Right lobe of liver (tissue), 6 donors: Measurements from ENCODE around the gene IDUA. TPM values are rescaled to one million over a fixed set of nuclear protein-coding genes. Genes with fewer than 3 reads are reported as not detected.
A peak's percentile ranks its signal among the peaks of the same experiment; 100 is the strongest.

Experiments
- ATAC-seq, 4 donors: fragments of 200-7000 bp; cut with Tn5 transposase; one replicate each; pipeline ENCODE4 v1.9.1; 2020; ENCODE audit warnings: mild to moderate bottlenecking in 4 of 4, moderate library complexity in 4 of 4
- DNase-seq, 3 donors: peaks; one replicate each; pipeline ENCODE4 v3.0.0-alpha.2; 2020
- H3K27ac ChIP-seq, 3 donors: fragments of 200-600 bp; one replicate each; pipeline ENCODE4 v1.8.0; 2022
- H3K27me3 ChIP-seq, 2 donors: fragments of 200-600 bp; one replicate each; pipeline ENCODE4 v1.8.0; 2022
- H3K36me3 ChIP-seq, 4 donors: fragments of 200-600 bp; sonication (generic) in 1 of 4; one replicate each; pipeline versions ENCODE4 v1.5.1 to v1.8.0; 2017 to 2022; ENCODE audit warnings: control low read depth in 1 of 4
- H3K4me1 ChIP-seq, 4 donors: fragments of 200-600 bp; sonication (generic) in 1 of 4; one replicate each; pipeline versions ENCODE4 v1.5.1 to v1.8.0; 2017 to 2022; ENCODE audit warnings: control low read depth in 1 of 4
- H3K4me3 ChIP-seq, 3 donors: fragments of 200-600 bp; one replicate each; pipeline ENCODE4 v1.8.0; 2022
- H3K9me3 ChIP-seq, 4 donors: fragments of 200-600 bp; sonication (generic) in 1 of 4; one replicate each; pipeline versions ENCODE4 v1.5.1 to v1.8.0; 2017 to 2022; ENCODE audit warnings: control low read depth in 1 of 4
- POLR2A ChIP-seq: fragments of 450-650 bp; IDR thresholded peaks from one replicate; pipeline ENCODE4 v1.6.1; 2017; ENCODE audit warnings: antibody characterized with exemption, mild to moderate bottlenecking
- WGBS: methylation state at CpG from one replicate; pipeline ENCODE4 v1.1.6; 2018; ENCODE audit warnings: low coverage, low lambda C conversion rate; ENCODE audit not compliant: insufficient coverage; ENCODE audit errors: missing lambda C conversion rate; 5-methylcytosine and 5-hydroxymethylcytosine counted together
- intact Hi-C, 2 donors: fragments of 100-400 bp; cut with DNase I; formaldehyde crosslinking; loops; one replicate each; pipeline versions ENCODE4 v1.11.2 to v1.14.1; 2022
- total RNA-seq, 6 experiments: library from RNA; depleted of rRNA in 2 of 6; stranded (reverse); fragments of >200 nt in 2 of 6; fragmentation: NEBNext Ultra II Directional in 3 of 6; extraction: Animal tissue kit (Norgen Biotek cat#: 25700) in 3 of 6; gene quantifications; one replicate each; pipeline versions ENCODE4 v1.1.0 to v1.2.4, GENCODE V29; 2016 to 2023
- TF ChIP-seq, protein P1 (sequence below), 4 donors: fragments of 200-600 bp in 3 of 4; fragments of 450-650 bp in 1 of 4; IDR thresholded peaks; one replicate each; pipeline versions ENCODE4 v1.5.1 to v1.8.0; 2016 to 2022; ENCODE audit warnings: antibody characterized with exemption in 4 of 4, mild to moderate bottlenecking in 2 of 4
- donor health status: DM: no; HTN: yes; CAD: no.
- donor health status: DM: no; HTN: no; CAD: no.
- donor health status: DM: no; HTN: no; CAD: no.
- donor health status: DM: no; HTN: yes; CAD: no.
- donor health status: DM: no; HTN: yes; CAD: no.

The IDUA gene
- total RNA-seq, 6 experiments from 2014 or later = 4.7 to 15.1 (median 11.0) TPM

DNA sequence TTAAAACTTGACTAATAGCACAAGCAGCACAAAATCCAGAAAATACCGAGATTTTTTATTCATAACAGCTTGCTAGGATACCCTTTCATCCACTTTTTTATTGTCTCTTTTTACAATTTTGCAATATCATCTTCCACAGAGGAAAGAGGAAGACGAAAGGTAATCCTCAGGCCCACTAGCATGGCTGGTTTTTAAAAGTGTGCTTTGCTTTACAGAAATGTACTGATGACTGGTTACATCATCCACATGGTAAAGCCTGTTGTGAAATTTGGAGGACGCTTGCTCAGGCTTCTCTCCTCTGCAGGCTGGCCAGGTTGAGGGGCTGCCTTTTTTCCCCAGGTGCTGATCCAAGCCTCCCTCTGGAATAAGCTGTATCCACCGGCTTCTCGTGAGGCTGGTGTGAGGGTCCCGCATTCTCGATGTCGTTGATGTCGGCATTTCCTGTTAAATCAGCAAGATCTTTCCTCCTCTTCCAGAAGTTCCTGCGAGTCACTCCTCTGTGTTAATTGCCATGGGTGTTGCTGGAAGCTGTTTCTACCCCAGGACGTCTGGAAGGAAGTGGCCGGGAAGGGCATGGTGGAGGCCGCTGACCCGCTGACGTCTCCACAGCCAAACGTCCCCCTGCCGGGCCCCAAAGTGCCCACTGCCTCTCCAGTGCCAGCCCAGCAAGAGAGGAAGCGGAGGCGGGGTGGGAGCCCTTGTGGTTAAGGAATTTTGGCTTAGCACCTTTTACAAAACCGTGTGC is 7.7 kb upstream of the IDUA start:
- 24% methylated on average over 4 of the region's 20 CpGs for WGBS
- intact Hi-C loops = no loop called here
- Histone ChIP-seq H3K27ac (no peak overlapping the region), H3K9me3 (no peaks in the 10 kb centered on the region), H3K27me3 (no peaks in the 10 kb centered on the region), H3K36me3 (no peaks in the 10 kb centered on the region), H3K4me3 (no peak overlapping the region), H3K4me1 (no peaks in the 10 kb centered on the region)
- TF ChIP-seq, protein P1, sequence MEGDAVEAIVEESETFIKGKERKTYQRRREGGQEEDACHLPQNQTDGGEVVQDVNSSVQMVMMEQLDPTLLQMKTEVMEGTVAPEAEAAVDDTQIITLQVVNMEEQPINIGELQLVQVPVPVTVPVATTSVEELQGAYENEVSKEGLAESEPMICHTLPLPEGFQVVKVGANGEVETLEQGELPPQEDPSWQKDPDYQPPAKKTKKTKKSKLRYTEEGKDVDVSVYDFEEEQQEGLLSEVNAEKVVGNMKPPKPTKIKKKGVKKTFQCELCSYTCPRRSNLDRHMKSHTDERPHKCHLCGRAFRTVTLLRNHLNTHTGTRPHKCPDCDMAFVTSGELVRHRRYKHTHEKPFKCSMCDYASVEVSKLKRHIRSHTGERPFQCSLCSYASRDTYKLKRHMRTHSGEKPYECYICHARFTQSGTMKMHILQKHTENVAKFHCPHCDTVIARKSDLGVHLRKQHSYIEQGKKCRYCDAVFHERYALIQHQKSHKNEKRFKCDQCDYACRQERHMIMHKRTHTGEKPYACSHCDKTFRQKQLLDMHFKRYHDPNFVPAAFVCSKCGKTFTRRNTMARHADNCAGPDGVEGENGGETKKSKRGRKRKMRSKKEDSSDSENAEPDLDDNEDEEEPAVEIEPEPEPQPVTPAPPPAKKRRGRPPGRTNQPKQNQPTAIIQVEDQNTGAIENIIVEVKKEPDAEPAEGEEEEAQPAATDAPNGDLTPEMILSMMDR (IDR thresholded peaks at IDR 0.05) = no peak
- no peak for TF ChIP-seq POLR2A
- DNase-seq (no peak), ATAC-seq (peak in 3 of 4 donors; percentile 33 to 64 (median 53))

DNA sequence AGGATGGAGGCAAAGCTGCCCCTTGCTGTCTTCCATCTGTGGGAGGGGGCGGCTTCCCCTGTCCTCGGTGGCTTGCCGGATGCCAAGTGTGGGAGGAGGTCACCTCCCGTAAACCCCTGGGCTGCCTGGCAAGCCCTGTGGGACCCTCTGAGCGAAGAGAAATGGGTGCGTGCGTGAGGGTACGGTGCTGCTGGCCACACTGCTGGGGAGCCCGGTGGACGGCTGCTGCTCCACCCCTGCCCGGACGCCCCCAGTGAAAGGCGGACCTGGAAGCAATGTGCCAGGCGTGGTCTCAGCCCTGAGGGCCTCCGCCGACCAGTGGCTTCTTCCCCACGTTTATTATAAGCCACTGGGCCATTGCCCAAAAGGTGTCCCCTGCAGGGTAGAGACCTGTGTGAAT is 4.6 kb upstream of the IDUA start:
- TF ChIP-seq, protein P1 (IDR thresholded peaks at IDR 0.05) = no peak
- no peak for TF ChIP-seq POLR2A
- intact Hi-C loops = no loop called here
- no CpG with 5 or more reads among the region's 17 CpGs for WGBS
- Histone ChIP-seq H3K4me3 (no peak overlapping the region), H3K9me3 (no peaks in the 10 kb centered on the region), H3K27me3 (no peaks in the 10 kb centered on the region), H3K4me1 (peaks cover 0 to 16% (median 8%) of the 10 kb centered on the region in 4 donors), H3K36me3 (no peaks in the 10 kb centered on the region), H3K27ac (no peak overlapping the region)
- ATAC-seq = no peak
- DNase-seq = no peak

DNA sequence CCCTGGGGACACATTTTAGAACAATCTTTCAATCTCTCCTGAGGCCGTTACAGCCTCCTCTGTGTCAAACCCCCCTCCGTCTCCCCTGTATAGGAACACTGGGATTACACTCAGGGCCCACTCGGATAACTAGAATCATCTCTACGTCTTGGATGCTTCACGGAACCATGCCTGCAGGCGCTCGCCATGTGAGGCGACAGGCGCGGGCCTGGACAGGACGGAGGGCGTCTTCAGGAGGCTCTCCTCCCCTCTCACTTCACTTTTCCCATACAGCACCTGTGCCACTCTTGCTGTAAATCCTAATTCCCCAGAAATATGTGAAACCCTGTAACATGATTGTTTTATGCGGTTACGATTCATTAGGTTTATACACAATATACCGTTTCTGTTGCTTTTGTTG is 4.0 kb upstream of the IDUA start:
- peaks cover 0 to 21% (median 8%) of the 10 kb centered on the region in 4 donors for H3K4me1 ChIP-seq
- no peak overlapping the region for H3K27ac ChIP-seq
- intact Hi-C loops = no loop called here
- H3K9me3 ChIP-seq = no peaks in the 10 kb centered on the region
- TF ChIP-seq POLR2A = no peak
- TF ChIP-seq, protein P1 (IDR thresholded peaks at IDR 0.05) = no peak
- 94% methylated on average over 15 of the region's 15 CpGs for WGBS
- H3K4me3 ChIP-seq = no peak overlapping the region
- no peaks in the 10 kb centered on the region for H3K36me3 ChIP-seq
- DNase-seq = no peak
- H3K27me3 ChIP-seq = no peaks in the 10 kb centered on the region
- ATAC-seq = no peak

DNA sequence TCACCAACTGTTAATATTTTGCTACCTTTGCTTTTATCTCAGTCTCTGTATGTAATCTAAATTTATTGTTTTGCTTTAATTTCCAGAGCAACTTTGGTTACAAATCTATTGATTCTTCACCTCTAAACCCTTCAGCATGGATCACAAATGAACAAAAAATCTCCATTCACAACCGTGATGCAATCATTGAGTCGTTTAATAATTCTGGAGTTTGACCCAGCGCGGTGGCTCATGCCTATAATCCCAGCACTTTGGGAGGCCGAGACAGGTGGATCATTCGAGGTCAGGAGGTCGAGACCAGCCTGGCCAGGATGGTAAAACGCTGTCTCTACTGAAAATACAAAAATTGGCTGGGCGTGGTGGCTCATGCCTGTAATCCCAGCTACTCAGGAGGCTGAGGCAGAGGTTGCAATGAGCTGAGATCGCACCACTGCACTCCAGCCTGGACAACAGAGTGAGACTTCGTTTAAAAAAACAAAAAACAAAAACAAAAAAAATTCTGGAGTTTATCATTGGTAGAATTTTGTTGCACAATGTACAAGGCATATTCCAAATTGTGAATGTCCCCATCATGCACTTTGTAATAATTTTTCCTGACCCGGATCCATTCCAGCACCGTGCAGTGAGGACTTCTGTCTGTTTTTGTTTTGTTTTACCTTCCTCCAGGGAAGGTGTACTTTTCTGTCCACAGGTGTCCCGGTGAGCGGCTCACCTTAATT is 2.3 kb upstream of the IDUA start:
- WGBS = 37% methylated on average over 15 of the region's 15 CpGs
- Histone ChIP-seq H3K9me3 (no peaks in the 10 kb centered on the region), H3K4me3 (peak overlapping the region in 2 of 3 donors; percentile 28 to 34), H3K4me1 (peaks cover 0 to 23% (median 8%) of the 10 kb centered on the region in 4 donors), H3K27me3 (no peaks in the 10 kb centered on the region), H3K36me3 (peaks cover 0 to 2% (median 0%) of the 10 kb centered on the region in 4 donors), H3K27ac (peak overlapping the region in 1 of 3 donors; percentile 15)
- TF ChIP-seq POLR2A = no peak
- TF ChIP-seq, protein P1 (IDR thresholded peaks at IDR 0.05) = no peak
- intact Hi-C loops = no loop called here
- DNase-seq = no peak
- peak in 2 of 4 donors; percentile 17 to 21 for ATAC-seq
